Measurements from ENCODE around the gene SLC9A6. TPM values are rescaled to one million over a fixed set of nuclear protein-coding genes. Genes with fewer than 3 reads are reported as not detected.

The SLC9A6 gene
- total and polyA plus RNA-seq, 9 of the 15 experiments (the other 6 are each of a cell fraction or from before 2014, with no cell fraction given) = 3.7 to 13.9 (median 9.9) TPM

DNA sequence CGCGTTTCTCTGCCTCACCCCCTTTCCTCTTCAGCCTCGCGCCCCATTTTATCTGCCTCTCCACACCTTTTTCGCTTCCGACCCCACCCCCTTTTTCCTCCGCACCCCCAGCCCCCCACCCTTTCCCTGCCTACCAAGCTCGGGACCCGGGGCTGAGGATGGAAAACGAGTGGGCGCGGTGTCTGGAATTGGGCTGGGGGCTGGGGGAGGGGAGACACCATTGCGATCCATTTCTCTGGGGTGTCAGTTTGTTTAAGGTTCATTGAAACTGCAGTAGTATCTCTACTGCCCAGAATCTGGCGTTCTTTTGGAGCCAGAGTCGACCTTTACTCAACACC lies 707 bp downstream of the SLC9A6 start:
- TF ChIP-seq SFPQ (IDR thresholded peaks at IDR 0.05; ENCODE audit: low read depth, low read length) (no peak), CCAR2 (IDR thresholded peaks at IDR 0.05; ENCODE audit: low read depth, low read length) (no peak), ZBTB7A (IDR thresholded peaks at IDR 0.05; ENCODE audit: borderline replicate concordance, control insufficient read depth, low read depth, low read length) (0 out of 2 replicates have a peak, but pooled peaks have one; percentile 8), ZNF174 (CRISPR knock-in tag; IDR thresholded peaks at IDR 0.05) (no peak), ZNF395 (CRISPR knock-in tag; IDR thresholded peaks at IDR 0.05) (no peak), ZBTB40 (IDR thresholded peaks at IDR 0.05) (no peak), ZBTB40 (CRISPR knock-in tag; IDR thresholded peaks at IDR 0.05) (no peak), ZNF644 (tag; IDR thresholded peaks at IDR 0.05; ENCODE audit: low read depth) (no peak)
- ATAC-seq = peak; percentile 11
- peak overlapping the region; percentile 82 for H3K4me3 ChIP-seq
- ChIA-PET POLR2A (no interaction called here), CTCF (ENCODE audit: low intra/inter-chr PET ratio) (no interaction called here)
- no peaks in the 10 kb centered on the region for H4K20me1 ChIP-seq (replicated peaks; ENCODE audit: control insufficient read depth, insufficient read depth, low read length)
- intact Hi-C loops (cut with micrococcal nuclease) = no loop called here
- DNase-seq (ENCODE audit: extremely low read depth in 1 of 4, low spot score in 3 of 4) = peak; percentile 9 to 12 (median 12)
- H3K36me3 ChIP-seq (ENCODE audit: control insufficient read depth, insufficient read depth, low read length) = no peaks in the 10 kb centered on the region
- no peaks in the 10 kb centered on the region for H3K27me3 ChIP-seq (ENCODE audit: control insufficient read depth in 2 of 2, insufficient read depth in 2 of 2, low read length in 2 of 2)
- H3K9me1 ChIP-seq (ENCODE audit: control insufficient read depth, insufficient read depth, low read length) = no peaks in the 10 kb centered on the region
- FAIRE-seq = no peak
- in situ Hi-C loops (cut with MboI) = no loop called here
- peak overlapping the region; percentile 76 to 98 for H3K9ac ChIP-seq (ENCODE audit: insufficient read depth in 1 of 2, low read depth in 2 of 2, low read length in 2 of 2)
- WGBS (ENCODE audit: insufficient coverage, low coverage, missing lambda C conversion rate) = 0% methylated on average over 5 of the region's 15 CpGs
- H3K27ac ChIP-seq (ENCODE audit: extremely low read depth, low read depth, low read length) = peak overlapping the region; percentile 71
- H3K4me1 ChIP-seq (replicated peaks in 1 of 2; ENCODE audit: control insufficient read depth in 2 of 2, insufficient read depth in 2 of 2, low read length in 2 of 2) = peaks cover 7 to 34% of the 10 kb centered on the region in 2 experiments
- H3K79me2 ChIP-seq (ENCODE audit: control insufficient read depth, insufficient read depth, low read length) = peaks cover 33% of the 10 kb centered on the region
- no TSS peak for BruUV-seq (replicated peaks)
- no peaks in the 10 kb centered on the region for H3K9me3 ChIP-seq (replicated peaks; ENCODE audit: control insufficient read depth, insufficient read depth, low read depth, low read length)
- H3K4me2 ChIP-seq (ENCODE audit: insufficient read depth, low read length) = peak overlapping the region; percentile 88
- peak overlapping the region; percentile 94 for H2AFZ ChIP-seq (ENCODE audit: low read depth, low read length)

Measured in K562 (cell line).